Activated CD4-positive, alpha-beta T cell treated with anti-CD3 and anti-CD28 coated beads, Interleukin-2, Interleukin-4, amounts not matched to agents 100 ng/mL and 50 ng/mL, durations not matched to agents 16 hours and 8 hours (primary cell): ENCODE measurements around the gene RASSF5.
"Not testable (repeated sequence)": the region's sequence is repeated elsewhere in the genome, so short reads cannot be mapped to it uniquely, and the experiment has no call there.

ENCODE experiments used
- DNase-seq: peaks from one replicate; pipeline ENCODE4 v3.0.0-alpha.2; 2020; ENCODE audit warnings: low spot score

Gene RASSF5

DNA sequence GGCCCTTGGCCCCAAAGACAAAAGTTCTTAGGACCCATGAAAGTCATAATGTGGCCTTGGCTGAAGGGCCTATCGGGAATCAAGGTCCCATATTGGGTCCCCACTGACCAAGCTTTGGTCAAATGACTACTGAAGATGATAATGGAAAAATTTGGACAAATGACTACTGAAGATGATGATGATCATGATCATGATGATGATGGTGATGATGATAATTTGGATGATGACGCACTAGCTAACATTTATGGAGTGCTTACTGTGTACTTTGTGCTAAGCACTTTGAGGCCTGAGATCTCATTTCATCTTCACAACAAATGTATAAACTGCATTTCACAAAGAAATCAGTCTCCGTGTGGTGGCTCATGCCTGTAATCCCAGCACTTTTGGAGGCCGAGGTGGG lies 65.5 kb downstream of the RASSF5 start:
- no peak for DNase-seq

- DNase-seq: no peak
Observed at GRCh38 chr1:206573319-206573718, 66.0 kb downstream of the RASSF5 start.

- DNase-seq: no peak
Observed at GRCh38 chr1:206573762-206574161, 66.4 kb downstream of the RASSF5 start.

DNA sequence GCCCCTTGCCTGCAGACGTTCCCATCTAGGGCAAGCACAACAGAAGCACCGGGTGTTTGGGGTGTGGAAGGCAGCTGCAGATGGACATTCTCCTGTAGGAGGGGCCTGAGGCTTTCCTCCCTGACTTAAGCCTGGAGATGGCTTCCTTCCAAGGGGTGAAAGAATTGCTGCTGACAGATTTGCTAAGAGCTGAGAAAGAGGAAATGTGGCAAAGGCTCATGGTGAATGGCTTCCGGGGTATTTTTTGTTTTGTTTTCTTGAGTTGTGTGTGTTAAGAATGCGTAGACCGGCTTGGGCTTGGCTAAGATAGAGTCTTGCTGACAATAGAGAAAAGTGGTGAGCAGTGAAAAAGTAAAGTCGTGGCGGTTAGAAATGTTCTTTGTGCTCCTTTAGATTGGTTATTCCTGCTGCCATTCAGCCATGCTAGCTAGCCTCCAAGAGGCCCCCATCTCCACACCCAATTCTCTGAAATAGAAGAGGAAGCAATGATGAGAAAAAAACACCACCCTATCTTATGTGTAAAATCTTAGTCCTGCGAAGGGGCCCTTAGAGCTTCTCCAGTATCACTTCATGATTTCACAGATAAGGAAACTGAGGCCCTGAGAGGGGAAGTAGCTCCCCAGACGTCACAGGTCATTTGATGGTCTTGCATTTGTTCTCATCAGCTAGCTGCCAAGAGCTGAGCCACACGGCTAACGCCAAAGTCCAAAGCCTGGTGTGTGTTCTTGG lies 68.0 kb downstream of the RASSF5 start:
- peak; percentile 79 for DNase-seq

GRCh38 chr1:206575894-206576737 lies 68.8 kb downstream of the RASSF5 start:
- no peak for DNase-seq

DNA sequence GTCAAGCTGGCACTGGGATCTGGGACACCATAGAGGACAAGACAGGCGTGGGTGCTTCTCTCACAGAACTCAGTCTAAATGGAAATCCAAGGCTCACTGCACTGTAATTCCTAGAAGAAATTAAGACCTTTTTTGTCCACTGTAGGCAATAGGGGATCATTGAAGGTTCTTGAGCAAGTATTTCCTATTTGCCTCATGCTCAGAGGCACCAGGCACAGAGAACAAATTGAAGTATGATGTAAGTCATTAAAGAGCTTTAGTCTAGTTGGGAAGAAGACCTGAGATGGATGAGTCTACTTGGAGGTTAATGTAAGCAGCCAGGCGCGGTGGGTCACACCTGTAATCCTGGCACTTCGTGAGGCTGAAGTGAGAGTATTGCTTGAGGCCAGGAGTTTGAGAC lies 70.3 kb downstream of the RASSF5 start:
- DNase-seq: no peak

- DNase-seq: peak; percentile 89
Observed at GRCh38 chr1:206578068-206578977, 71.0 kb downstream of the RASSF5 start.

GRCh38 chr1:206578978-206579374 lies 71.6 kb downstream of the RASSF5 start:
- DNase-seq: no peak

GRCh38 chr1:206579747-206580437 lies 72.6 kb downstream of the RASSF5 start:
- DNase-seq: peak; percentile 96

GRCh38 chr1:206580438-206581113 lies 73.2 kb downstream of the RASSF5 start:
- DNase-seq: no peak

DNA sequence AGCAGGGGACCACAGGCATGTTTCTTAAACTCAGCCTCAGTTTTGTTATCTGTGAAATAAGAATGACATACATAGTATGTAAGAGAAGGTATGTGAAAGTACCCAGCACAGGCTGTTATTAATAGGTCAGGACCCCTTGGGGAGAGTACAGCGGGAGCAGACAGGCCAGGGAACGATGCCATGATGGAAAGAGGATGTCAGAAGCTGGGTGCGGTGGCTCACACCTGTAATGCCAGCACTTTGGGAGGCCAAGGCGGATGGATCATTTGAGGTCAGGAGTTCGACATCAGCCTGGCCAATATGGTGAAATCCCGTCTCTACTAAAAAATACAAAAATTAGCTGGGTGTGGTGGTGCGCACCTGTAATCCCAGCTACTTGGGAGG lies 73.8 kb downstream of the RASSF5 start:
- not testable (repeated sequence) for DNase-seq

DNA sequence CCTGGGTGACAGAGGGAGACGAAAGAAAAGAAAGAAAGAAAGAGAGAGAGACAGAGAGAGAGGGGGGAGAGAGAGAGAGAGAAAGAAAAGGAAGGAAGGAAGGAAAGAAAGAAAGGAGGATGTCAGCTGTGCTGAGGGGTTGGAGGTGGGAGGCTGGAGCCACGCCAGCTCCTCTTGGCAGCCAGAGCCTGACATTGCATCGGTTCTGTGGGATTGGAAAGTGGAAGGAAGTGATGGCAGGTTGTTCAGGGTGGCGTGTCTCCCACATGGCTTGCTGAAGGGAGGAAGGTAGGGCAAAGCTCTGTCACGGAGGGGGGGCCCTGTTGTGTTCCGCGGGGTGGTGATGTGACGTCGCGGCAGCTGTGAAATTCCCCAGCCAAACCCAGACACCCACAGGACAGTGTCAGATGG lies 74.2 kb downstream of the RASSF5 start:
- no peak for DNase-seq

- no peak for DNase-seq
Observed at GRCh38 chr1:206582537-206582936, 75.2 kb downstream of the RASSF5 start.

- DNase-seq: no peak
Observed at GRCh38 chr1:206582971-206583706, 75.8 kb downstream of the RASSF5 start.

- DNase-seq: peak; percentile 87
Observed at GRCh38 chr1:206583707-206584648, 76.6 kb downstream of the RASSF5 start.

DNA sequence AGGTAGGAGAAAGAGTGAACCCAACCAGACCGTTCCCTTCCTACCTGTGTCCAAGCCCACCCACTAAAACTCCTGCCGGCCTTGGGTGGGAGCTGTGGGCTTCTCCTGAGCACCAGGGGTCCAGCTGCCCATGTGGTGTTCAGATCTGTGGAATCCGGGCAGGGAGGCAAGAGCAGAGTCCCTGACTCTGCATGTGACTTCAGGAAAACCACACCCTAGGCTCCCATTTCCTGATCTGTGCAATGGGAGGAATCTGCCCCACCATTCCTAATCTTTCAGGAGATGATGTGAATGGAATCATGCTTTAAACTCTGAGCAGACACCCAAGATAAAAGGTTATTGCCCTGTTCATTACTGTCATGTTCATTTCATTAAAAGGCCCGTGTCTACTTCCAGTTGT lies 77.4 kb downstream of the RASSF5 start:
- no peak for DNase-seq

DNA sequence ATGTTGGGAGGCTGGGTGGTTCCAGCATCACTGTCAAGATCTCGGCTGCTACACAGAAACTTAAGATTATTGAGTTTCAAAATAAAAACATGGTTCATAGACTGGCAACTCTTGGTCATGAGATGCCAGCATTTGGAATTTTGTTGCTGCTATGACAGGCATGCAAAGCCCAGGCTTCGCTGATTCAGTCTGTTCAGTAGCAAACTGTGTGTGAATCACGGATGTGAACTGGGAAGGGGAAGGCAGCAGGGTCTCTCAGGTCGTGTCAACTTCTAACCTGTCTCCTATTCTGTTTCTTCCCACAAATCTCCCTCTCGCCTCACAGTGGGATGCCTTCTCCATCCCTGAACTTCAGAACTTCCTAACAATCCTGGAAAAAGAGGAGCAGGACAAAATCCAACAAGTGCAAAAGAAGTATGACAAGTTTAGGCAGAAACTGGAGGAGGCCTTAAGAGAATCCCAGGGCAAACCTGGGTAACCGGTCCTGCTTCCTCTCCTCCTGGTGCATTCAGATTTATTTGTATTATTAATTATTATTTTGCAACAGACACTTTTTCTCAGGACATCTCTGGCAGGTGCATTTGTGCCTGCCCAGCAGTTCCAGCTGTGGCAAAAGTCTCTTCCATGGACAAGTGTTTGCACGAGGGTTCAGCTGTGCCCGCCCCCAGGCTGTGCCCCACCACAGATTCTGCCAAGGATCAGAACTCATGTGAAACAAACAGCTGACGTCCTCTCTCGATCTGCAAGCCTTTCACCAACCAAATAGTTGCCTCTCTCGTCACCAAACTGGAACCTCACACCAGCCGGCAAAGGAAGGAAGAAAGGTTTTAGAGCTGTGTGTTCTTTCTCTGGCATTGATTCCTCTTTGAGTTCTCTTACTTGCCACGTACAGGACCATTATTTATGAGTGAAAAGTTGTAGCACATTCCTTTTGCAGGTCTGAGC lies 79.4 kb downstream of the RASSF5 start:
- DNase-seq: no peak

DNA sequence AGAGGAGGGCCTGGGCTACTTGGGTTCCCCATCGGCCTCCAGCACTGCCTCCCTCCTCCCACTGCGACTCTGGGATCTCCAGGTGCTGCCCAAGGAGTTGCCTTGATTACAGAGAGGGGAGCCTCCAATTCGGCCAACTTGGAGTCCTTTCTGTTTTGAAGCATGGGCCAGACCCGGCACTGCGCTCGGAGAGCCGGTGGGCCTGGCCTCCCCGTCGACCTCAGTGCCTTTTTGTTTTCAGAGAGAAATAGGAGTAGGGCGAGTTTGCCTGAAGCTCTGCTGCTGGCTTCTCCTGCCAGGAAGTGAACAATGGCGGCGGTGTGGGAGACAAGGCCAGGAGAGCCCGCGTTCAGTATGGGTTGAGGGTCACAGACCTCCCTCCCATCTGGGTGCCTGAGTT lies 80.6 kb downstream of the RASSF5 start:
- DNase-seq: no peak
